ENCODE results near the gene DNPEP. TPM values are rescaled to one million over a fixed set of nuclear protein-coding genes. Genes with fewer than 3 reads are reported as not detected.

Gene DNPEP
- total RNA-seq, 2 experiments from 2014 or later: 39.3 to 63.6 TPM

- Histone ChIP-seq H3K4me1 (ENCODE audit: insufficient read depth, low read length, poor library complexity, severe bottlenecking) (no peaks in the 10 kb centered on the region), H3K9me2 (ENCODE audit: insufficient read depth, low read length) (no peaks in the 10 kb centered on the region), H3K27ac (ENCODE audit: low read depth, low read length, poor library complexity, severe bottlenecking) (no peak overlapping the region), H3K4me2 (ENCODE audit: low read length) (no peak overlapping the region), H3K36me3 (ENCODE audit: insufficient read depth, low read length) (no peaks in the 10 kb centered on the region), H2AFZ (ENCODE audit: low read length) (no peak overlapping the region), H3K4me3 (ENCODE audit: low read depth, low read length, poor library complexity, severe bottlenecking) (no peak overlapping the region), H3K79me2 (ENCODE audit: insufficient read depth, low read depth, low read length) (no peaks in the 10 kb centered on the region), H4K20me1 (ENCODE audit: insufficient read depth, low read length) (no peaks in the 10 kb centered on the region), H3K9me3 (ENCODE audit: low read length) (no peaks in the 10 kb centered on the region)
- ChIA-PET CTCF (ENCODE audit: unreplicated experiment) (interaction anchor here (1.1 kb wide), 1 partner anchor 67 kb away, joined by 4 read pairs; a partner anchor contains a TSS), POLR2A (no interaction called here)
- TF ChIP-seq CTCF (conservative IDR thresholded peaks at IDR 0.05; ENCODE audit: low read length) (no peak), EZH2phosphoT487 (IDR thresholded peaks at IDR 0.05; ENCODE audit: borderline replicate concordance, low read depth, low read length) (no peak)
- intact Hi-C loops (cut with micrococcal nuclease; ENCODE audit: unreplicated experiment): no loop called here
- no TSS peak for BruUV-seq (replicated peaks)
- DNase-seq (ENCODE audit: low spot score): no peak
Observed at GRCh38 chr2:219428469-219428868, 40.8 kb upstream of the DNPEP start.

GRCh38 chr2:219426534-219427136 is 38.9 kb upstream of the DNPEP start:
- no peak overlapping the region for H2AFZ ChIP-seq (ENCODE audit: low read length)
- no peaks in the 10 kb centered on the region for H4K20me1 ChIP-seq (ENCODE audit: insufficient read depth, low read length)
- no peaks in the 10 kb centered on the region for H3K9me2 ChIP-seq (ENCODE audit: insufficient read depth, low read length)
- no TSS peak for BruUV-seq (replicated peaks)
- ChIA-PET POLR2A (no interaction called here), CTCF (ENCODE audit: unreplicated experiment) (no interaction called here)
- no peaks in the 10 kb centered on the region for H3K36me3 ChIP-seq (ENCODE audit: insufficient read depth, low read length)
- intact Hi-C loops (cut with micrococcal nuclease; ENCODE audit: unreplicated experiment): no loop called here
- no peaks in the 10 kb centered on the region for H3K79me2 ChIP-seq (ENCODE audit: insufficient read depth, low read depth, low read length)
- H3K4me3 ChIP-seq (ENCODE audit: low read depth, low read length, poor library complexity, severe bottlenecking): no peak overlapping the region
- no peak overlapping the region for H3K4me2 ChIP-seq (ENCODE audit: low read length)
- TF ChIP-seq EZH2phosphoT487 (IDR thresholded peaks at IDR 0.05; ENCODE audit: borderline replicate concordance, low read depth, low read length) (no peak), CTCF (conservative IDR thresholded peaks at IDR 0.05; ENCODE audit: low read length) (no peak)
- no peak overlapping the region for H3K27ac ChIP-seq (ENCODE audit: low read depth, low read length, poor library complexity, severe bottlenecking)
- no peaks in the 10 kb centered on the region for H3K9me3 ChIP-seq (ENCODE audit: low read length)
- no peaks in the 10 kb centered on the region for H3K4me1 ChIP-seq (ENCODE audit: insufficient read depth, low read length, poor library complexity, severe bottlenecking)
- no peak for DNase-seq (ENCODE audit: low spot score)

GRCh38 chr2:219426068-219426443 is 38.3 kb upstream of the DNPEP start:
- intact Hi-C loops (cut with micrococcal nuclease; ENCODE audit: unreplicated experiment): no loop called here
- DNase-seq (ENCODE audit: low spot score): no peak
- TF ChIP-seq EZH2phosphoT487 (IDR thresholded peaks at IDR 0.05; ENCODE audit: borderline replicate concordance, low read depth, low read length) (no peak), CTCF (conservative IDR thresholded peaks at IDR 0.05; ENCODE audit: low read length) (no peak)
- H3K4me3 ChIP-seq (ENCODE audit: low read depth, low read length, poor library complexity, severe bottlenecking): no peak overlapping the region
- no peaks in the 10 kb centered on the region for H4K20me1 ChIP-seq (ENCODE audit: insufficient read depth, low read length)
- H3K79me2 ChIP-seq (ENCODE audit: insufficient read depth, low read depth, low read length): no peaks in the 10 kb centered on the region
- no peak overlapping the region for H2AFZ ChIP-seq (ENCODE audit: low read length)
- CTCF ChIA-PET (ENCODE audit: unreplicated experiment): no interaction called here
- H3K4me1 ChIP-seq (ENCODE audit: insufficient read depth, low read length, poor library complexity, severe bottlenecking): no peaks in the 10 kb centered on the region
- H3K4me2 ChIP-seq (ENCODE audit: low read length): no peak overlapping the region
- H3K9me2 ChIP-seq (ENCODE audit: insufficient read depth, low read length): no peaks in the 10 kb centered on the region
- no peaks in the 10 kb centered on the region for H3K36me3 ChIP-seq (ENCODE audit: insufficient read depth, low read length)
- POLR2A ChIA-PET: no interaction called here
- H3K9me3 ChIP-seq (ENCODE audit: low read length): no peaks in the 10 kb centered on the region
- no TSS peak for BruUV-seq (replicated peaks)
- no peak overlapping the region for H3K27ac ChIP-seq (ENCODE audit: low read depth, low read length, poor library complexity, severe bottlenecking)

Data from OCI-LY7 (cell line).